K562 (cell line): Measurements from ENCODE around the gene PPP2R2B. TPM values are rescaled to one million over a fixed set of nuclear protein-coding genes. Genes with fewer than 3 reads are reported as not detected.

Source experiments
- ATAC-seq: fragments of 200-7000 bp; cut with Tn5 transposase; 3 replicates; pipeline ENCODE4 v1.9.1; 2020; ENCODE audit warnings: moderate library complexity
- BruUV-seq: library from RNA; stranded (reverse); fragments of 400-500 nt; replicated peaks from 2 replicates; lab custom pipeline; 2021; lab: Mats Ljungman, UMichigan
- CTCF ChIA-PET: fragments of 300-600 bp; formaldehyde crosslinking; extraction: SDS; loops from one replicate; lab custom pipeline; 2021; ENCODE audit warnings: low intra/inter-chr PET ratio; lab: Yijun Ruan, JAX
- POLR2A ChIA-PET: fragments of 300-600, 350-650 bp; sonication (Branson Sonifier 250); formaldehyde crosslinking; extraction: SDS; loops from one replicate; lab custom pipeline; 2021; ENCODE audit warnings: antibody characterized with exemption, inconsistent platforms; lab: Yijun Ruan, JAX
- DNase-seq, 4 experiments: peaks; one replicate each; pipeline versions ENCODE4 v3.0.0 to v3.0.0-alpha.2; 2011 to 2018; ENCODE audit warnings: low spot score in 3 of 4, mixed read lengths in 3 of 4; ENCODE audit errors: extremely low read depth in 1 of 4
- FAIRE-seq: peaks from 2 replicates; lab custom pipeline; 2011; peaks lifted over from hg19 to GRCh38; lab: Jason Lieb, UNC
- H2AFZ ChIP-seq: 2 replicates; pipeline ENCODE4 v1.6.0; 2011; ENCODE audit warnings: low read depth, low read length, control low read depth, inconsistent platforms
- H3K27ac ChIP-seq: fragments of 200-600 bp; 3 replicates; pipeline ENCODE4 v1.8.0; 2011; ENCODE audit warnings: low read depth, mild to moderate bottlenecking, control low read depth, inconsistent platforms, low read length, moderate library complexity, mixed read lengths; ENCODE audit errors: extremely low read depth
- H3K27me3 ChIP-seq, 2 experiments: fragments of 300-600 bp in 1 of 2; 2 replicates in 1 of 2; 3 replicates in 1 of 2; pipeline versions ENCODE4 v1.6.0 to v1.8.0; 2011; ENCODE audit warnings: inconsistent platforms in 2 of 2, low read length in 2 of 2, mild to moderate bottlenecking in 1 of 2, mixed read lengths in 1 of 2, moderate library complexity in 1 of 2; ENCODE audit not compliant: control insufficient read depth in 2 of 2, insufficient read depth in 2 of 2
- H3K36me3 ChIP-seq: fragments of 300-600 bp; 3 replicates; pipeline ENCODE4 v1.8.0; 2011; ENCODE audit warnings: mild to moderate bottlenecking, low read length, inconsistent platforms; ENCODE audit not compliant: control insufficient read depth, insufficient read depth
- H3K4me1 ChIP-seq, 2 experiments: fragments of 200-600 bp in 1 of 2; replicated peaks in 1 of 2; 2 replicates in 1 of 2; 3 replicates in 1 of 2; pipeline versions ENCODE4 v1.5.1 to v1.8.0; 2011; ENCODE audit warnings: inconsistent platforms in 2 of 2, low read length in 2 of 2, mild to moderate bottlenecking in 1 of 2, mixed read lengths in 1 of 2, moderate library complexity in 1 of 2; ENCODE audit not compliant: control insufficient read depth in 2 of 2, insufficient read depth in 2 of 2
- H3K4me2 ChIP-seq: 2 replicates; pipeline ENCODE4 v1.6.1; 2011; ENCODE audit warnings: low read length, control low read depth, inconsistent platforms, mixed read lengths; ENCODE audit not compliant: insufficient read depth
- H3K4me3 ChIP-seq: fragments of 200-600 bp; sonication (generic), shearing (Covaris generic); 2 replicates; pipeline ENCODE4 v1.5.1; 2016; ENCODE audit warnings: control low read depth, inconsistent platforms
- H3K79me2 ChIP-seq: fragments of 200-600 bp; 3 replicates; pipeline ENCODE4 v1.8.0; 2011; ENCODE audit warnings: low read length, inconsistent platforms; ENCODE audit not compliant: control insufficient read depth, insufficient read depth
- H3K9ac ChIP-seq, 2 experiments: 2 replicates each; pipeline versions ENCODE4 v1.6.0 to v1.6.1; 2011; ENCODE audit warnings: low read depth in 2 of 2, low read length in 2 of 2, control low read depth in 1 of 2, inconsistent platforms in 1 of 2, mild to moderate bottlenecking in 1 of 2, mixed read lengths in 1 of 2; ENCODE audit not compliant: insufficient read depth in 1 of 2
- H3K9me1 ChIP-seq: one replicate; pipeline ENCODE4 v1.6.0; 2011; ENCODE audit warnings: inconsistent platforms, mild to moderate bottlenecking, low read length, moderate library complexity; ENCODE audit not compliant: control insufficient read depth, insufficient read depth
- H3K9me3 ChIP-seq: replicated peaks from 2 replicates; pipeline ENCODE4 v1.5.1; 2011; ENCODE audit warnings: low read depth, low read length, inconsistent platforms; ENCODE audit not compliant: control insufficient read depth, insufficient read depth
- H4K20me1 ChIP-seq: replicated peaks from 2 replicates; pipeline ENCODE4 v1.6.1; 2011; ENCODE audit warnings: low read length, inconsistent platforms, mixed read lengths; ENCODE audit not compliant: control insufficient read depth, insufficient read depth
- CBX5 ChIP-seq: IDR thresholded peaks from 2 replicates; pipeline ENCODE4 v1.6.1; 2014; ENCODE audit warnings: low read depth, borderline replicate concordance
- JUND ChIP-seq, 2 experiments: IDR thresholded peaks; 2 replicates in 1 of 2; 3 replicates in 1 of 2; pipeline ENCODE4 v1.6.1; 2011; ENCODE audit warnings: borderline replicate concordance in 2 of 2, low read depth in 2 of 2, low read length in 2 of 2, improper control_type of control experiment in 1 of 2, missing biosample characterization in 1 of 2, missing genetic modification characterization in 1 of 2, missing genetic modification reagents in 1 of 2
- MCM5 ChIP-seq: fragments of 450-650 bp; IDR thresholded peaks from 2 replicates; pipeline ENCODE4 v1.6.1; 2016; ENCODE audit warnings: low read depth
- RB1 ChIP-seq: fragments of 450-650 bp; IDR thresholded peaks from 2 replicates; pipeline ENCODE4 v1.6.1; 2017; ENCODE audit warnings: low read depth, mild to moderate bottlenecking
- RFX5 ChIP-seq: IDR thresholded peaks from 2 replicates; pipeline ENCODE4 v1.6.1; 2011; ENCODE audit warnings: low read depth, mild to moderate bottlenecking, improper control_type of control experiment, low read length
- SIN3B ChIP-seq: fragments of 450-650 bp; IDR thresholded peaks from 2 replicates; pipeline ENCODE4 v1.6.1; 2017; ENCODE audit warnings: low read depth, mild to moderate bottlenecking, moderate library complexity
- SRSF7 ChIP-seq: fragments of 200-400 bp; formaldehyde crosslinking; optimal IDR thresholded peaks from 2 replicates; pipeline ENCODE3; 2017; ENCODE audit warnings: mild to moderate bottlenecking, low read depth, low read length
- SRSF9 ChIP-seq: fragments of 200-400 bp; formaldehyde crosslinking; IDR thresholded peaks from 2 replicates; pipeline ENCODE4 v1.6.1; 2017; ENCODE audit warnings: low read depth, low read length, borderline replicate concordance
- TEAD2 ChIP-seq: fragments of 450-650 bp; IDR thresholded peaks from 2 replicates; pipeline ENCODE4 v1.6.1; 2016; ENCODE audit warnings: missing genetic modification characterization, control low read depth, missing compliant biosample characterization
- TFAM ChIP-seq: fragments of 250-450 bp; sonication (Bioruptor Pico); conservative IDR thresholded peaks from 2 replicates; pipeline ENCODE4 v1.5.0; 2021; ENCODE audit warnings: mild to moderate bottlenecking, moderate library complexity
- TFAP4 ChIP-seq: sonication (generic); formaldehyde crosslinking; IDR thresholded peaks from 2 replicates; pipeline ENCODE4 v1.8.0; 2022; ENCODE audit warnings: missing genetic modification reagents, mild to moderate bottlenecking, moderate library complexity, borderline replicate concordance
- WGBS: fragments of 100-300 bp; shearing (Covaris generic); methylation state at CpG from one replicate; pipeline ENCODE4 v1.1.6; 2016; ENCODE audit warnings: low coverage, mixed read lengths; ENCODE audit not compliant: insufficient coverage; ENCODE audit errors: missing lambda C conversion rate; 5-methylcytosine and 5-hydroxymethylcytosine counted together
- in situ Hi-C: fragments of 300-500 bp; cut with MboI; formaldehyde crosslinking; loops from 4 replicates; pipeline ENCODE4 v1.15.0; 2018; ENCODE audit warnings: inconsistent platforms, mixed read lengths
- intact Hi-C: fragments of 100-400 bp; cut with micrococcal nuclease; formaldehyde crosslinking; loops from 2 replicates; pipeline ENCODE4 v1.14.2; 2022
- polyA plus RNA-seq, 8 experiments: library from polyadenylated mRNA; depleted of rRNA in 4 of 8; stranded (reverse) in 5 of 8; unstranded in 3 of 8; fragments of >200 nt; fragmentation: Nextera tagmentation in 2 of 8; fragmentation: Illumina TruSeq in 1 of 8; extraction: Ambion mirVana in 2 of 8; extraction: Trizol in 1 of 8; gene quantifications; 2 replicates each; pipeline versions ENCODE4 v1.2.1 to v1.2.3, GENCODE V29; 2011 to 2014; ENCODE audit warnings: inconsistent platforms in 1 of 8, missing spikeins in 1 of 8
- total RNA-seq, 7 experiments: library from RNA; depleted of rRNA in 6 of 7; stranded (reverse); fragments of >200 nt in 6 of 7; fragmentation: Illumina TruSeq in 2 of 7; extraction: Trizol in 2 of 7; gene quantifications; 2 replicates each; pipeline versions ENCODE4 v1.2.1 to v1.2.3, GENCODE V29; 2011 to 2021; ENCODE audit warnings: low replicate concordance in 1 of 7

The PPP2R2B gene
- total and polyA plus RNA-seq, 9 of the 15 experiments (the other 6 are each of a cell fraction or from before 2014, with no cell fraction given), result not detected

- H3K4me3 ChIP-seq, result no peak overlapping the region
- H3K79me2 ChIP-seq, result no peaks in the 10 kb centered on the region
- 0% methylated on average over 1 of the region's 1 CpG for WGBS
- no TSS peak for BruUV-seq
- no peaks in the 10 kb centered on the region for H3K36me3 ChIP-seq
- FAIRE-seq, result no peak
- no peak for ATAC-seq
- H3K4me1 ChIP-seq, result no peaks in the 10 kb centered on the region
- H3K27me3 ChIP-seq, result no peaks in the 10 kb centered on the region
- H2AFZ ChIP-seq, result no peak overlapping the region
- intact Hi-C loops (no loop called here), in situ Hi-C loops (no loop called here)
- no peak overlapping the region for H3K27ac ChIP-seq
- ChIA-PET POLR2A (no interaction called here), CTCF (no interaction called here)
- DNase-seq, result no peak
- H3K9ac ChIP-seq, result no peak overlapping the region
- no peaks in the 10 kb centered on the region for H4K20me1 ChIP-seq
- H3K9me3 ChIP-seq, result no peaks in the 10 kb centered on the region
- no peak overlapping the region for H3K4me2 ChIP-seq
- TF ChIP-seq TEAD2 (tag), result no peak
- no peak for TF ChIP-seq SRSF7
- no peak for TF ChIP-seq RB1
- TF ChIP-seq TFAP4 (CRISPR knock-in tag), result no peak
- TF ChIP-seq SIN3B, result no peak
- no peak for TF ChIP-seq SRSF9
- TF ChIP-seq MCM5, result no peak
- TF ChIP-seq JUND (IDR thresholded peaks at IDR 0.05; ENCODE audit: borderline replicate concordance, low read depth, low read length), result no peak
- no peak for TF ChIP-seq JUND (tag; IDR thresholded peaks at IDR 0.05; ENCODE audit: borderline replicate concordance, low read depth, low read length)
- TF ChIP-seq CBX5, result no peak
- TF ChIP-seq RFX5, result no peak
- TF ChIP-seq TFAM (CRISPR knock-in tag), result no peak
- H3K9me1 ChIP-seq, result no peaks in the 10 kb centered on the region
These were observed 10.4 kb downstream of the PPP2R2B start for GRCh38 chr5:146867996-146868708.
